ENCODE measurements around the gene INPP4A. TPM values are rescaled to one million over a fixed set of nuclear protein-coding genes. Genes with fewer than 3 reads are reported as not detected.

INPP4A gene
- total and polyA plus RNA-seq, 8 donors, result 20.6 to 34.2 (median 23.5) TPM

- DNase-seq, result no peak
- Histone ChIP-seq H3K4me3 (no peak overlapping the region), H3K9me3 (no peaks in the 10 kb centered on the region), H3K27ac (peak overlapping the region in 1 of 2 donors; percentile 16), H3K27me3 (no peaks in the 10 kb centered on the region), H3K4me1 (peaks cover 0 to 82% of the 10 kb centered on the region in 2 donors), H3K36me3 (no peaks in the 10 kb centered on the region)
- no peak for ATAC-seq
- intact Hi-C loops (cut with DNase I), result no loop called here
- no peak for TF ChIP-seq CTCF (IDR thresholded peaks at IDR 0.05)
Observed at GRCh38 chr2:98473995-98474780, 29.5 kb downstream of the INPP4A start.

GRCh38 chr2:98474979-98475632, 30.4 kb downstream of the INPP4A start:
- Histone ChIP-seq H3K9me3 (no peaks in the 10 kb centered on the region), H3K36me3 (no peaks in the 10 kb centered on the region), H3K4me3 (no peak overlapping the region), H3K27me3 (no peaks in the 10 kb centered on the region), H3K4me1 (peaks cover 7 to 82% of the 10 kb centered on the region in 2 donors), H3K27ac (no peak overlapping the region)
- ATAC-seq (peak; percentile 55), DNase-seq (no peak)
- intact Hi-C loops (cut with DNase I), result no loop called here
- TF ChIP-seq CTCF (IDR thresholded peaks at IDR 0.05), result no peak

GRCh38 chr2:98476192-98476868, 31.7 kb downstream of the INPP4A start:
- Histone ChIP-seq H3K27me3 (no peaks in the 10 kb centered on the region), H3K27ac (no peak overlapping the region), H3K9me3 (no peaks in the 10 kb centered on the region), H3K4me3 (no peak overlapping the region), H3K36me3 (no peaks in the 10 kb centered on the region), H3K4me1 (peaks cover 9 to 79% of the 10 kb centered on the region in 2 donors)
- intact Hi-C loops (cut with DNase I), result no loop called here
- ATAC-seq, result peak; percentile 31
- TF ChIP-seq CTCF (IDR thresholded peaks at IDR 0.05), result no peak
- no peak for DNase-seq

GRCh38 chr2:98477036-98477435, 32.4 kb downstream of the INPP4A start:
- Histone ChIP-seq H3K36me3 (no peaks in the 10 kb centered on the region), H3K4me1 (peaks cover 9 to 76% of the 10 kb centered on the region in 2 donors), H3K9me3 (no peaks in the 10 kb centered on the region), H3K27ac (no peak overlapping the region), H3K27me3 (no peaks in the 10 kb centered on the region), H3K4me3 (no peak overlapping the region)
- no peak for TF ChIP-seq CTCF (IDR thresholded peaks at IDR 0.05)
- intact Hi-C loops (cut with DNase I), result no loop called here
- no peak for DNase-seq
- ATAC-seq, result no peak

GRCh38 chr2:98477506-98477905, 32.8 kb downstream of the INPP4A start:
- no peaks in the 10 kb centered on the region for H3K9me3 ChIP-seq
- H3K27me3 ChIP-seq, result no peaks in the 10 kb centered on the region
- TF ChIP-seq CTCF (IDR thresholded peaks at IDR 0.05), result no peak
- peaks cover 9 to 76% of the 10 kb centered on the region in 2 donors for H3K4me1 ChIP-seq
- no peaks in the 10 kb centered on the region for H3K36me3 ChIP-seq
- H3K27ac ChIP-seq, result no peak overlapping the region
- DNase-seq, result no peak
- no peak for ATAC-seq
- H3K4me3 ChIP-seq, result no peak overlapping the region
- intact Hi-C loops (cut with DNase I), result no loop called here

All from left lung (tissue), 10 donors.